Activated CD8-positive, alpha-beta T cell treated with anti-CD3 and anti-CD28 coated beads, Interleukin-2, amount 10 ng/mL, durations not matched to agents 7 days and 5 days (primary cell): Measurements from ENCODE around the gene SAT2. TPM values are rescaled to one million over a fixed set of nuclear protein-coding genes. Genes with fewer than 3 reads are reported as not detected.
A peak's percentile ranks its signal among the peaks of the same experiment; 100 is the strongest.
"Not testable (repeated sequence)": the region's sequence is repeated elsewhere in the genome, so short reads cannot be mapped to it uniquely, and the experiment has no call there.

Experiments
- ATAC-seq: fragments of 150-1000 bp; cut with Tn5 transposase; one replicate; pipeline ENCODE4 v1.10.0; 2021; ENCODE audit warnings: moderate library complexity
- CTCF ChIA-PET: fragments of 350-600 bp; sonication (Branson Sonifier 250); formaldehyde crosslinking; loops from one replicate; lab custom pipeline; 2021; ENCODE audit warnings: antibody characterized with exemption; lab: Charles Lee
- POLR2A ChIA-PET: fragments of 350-600 bp; sonication (Branson Sonifier 250); formaldehyde crosslinking; loops from one replicate; lab custom pipeline; 2021; ENCODE audit warnings: antibody characterized with exemption; lab: Charles Lee
- DNase-seq: peaks from one replicate; pipeline ENCODE4 v3.0.0-alpha.2; 2020
- H3K27ac Mint-ChIP-seq: one replicate; pipeline ENCODE4 v1.8.0; 2021; ENCODE audit warnings: mild to moderate bottlenecking, mixed read lengths
- H3K27me3 Mint-ChIP-seq: one replicate; pipeline ENCODE4 v1.8.0; 2021; ENCODE audit warnings: low read depth, mixed read lengths
- H3K36me3 Mint-ChIP-seq: one replicate; pipeline ENCODE4 v1.8.0; 2021; ENCODE audit warnings: low read depth, mixed read lengths
- H3K4me1 Mint-ChIP-seq: one replicate; pipeline ENCODE4 v1.8.0; 2021; ENCODE audit warnings: low read depth, mixed read lengths
- H3K4me3 Mint-ChIP-seq: one replicate; pipeline ENCODE4 v1.8.0; 2021; ENCODE audit warnings: mild to moderate bottlenecking, mixed read lengths
- H3K9me3 Mint-ChIP-seq: one replicate; pipeline ENCODE4 v1.8.0; 2022; ENCODE audit warnings: mixed read lengths; ENCODE audit not compliant: insufficient read depth
- total RNA-seq, 2 experiments: library from RNA; stranded (reverse); gene quantifications; one replicate each; pipeline ENCODE4 v1.2.3, GENCODE V29; 2021

Gene SAT2
- total RNA-seq, 2 experiments from 2014 or later: 18.2 to 21.4 TPM

GRCh38 chr17:7618608-7619007, 9.0 kb downstream of the SAT2 start:
- H3K4me1 Mint-ChIP-seq: peaks cover 5% of the 10 kb centered on the region
- POLR2A ChIA-PET: no interaction called here
- ATAC-seq: no peak
- no peak overlapping the region for H3K27ac Mint-ChIP-seq
- no peak overlapping the region for H3K4me3 Mint-ChIP-seq
- no peak for DNase-seq
- peaks cover 2% of the 10 kb centered on the region for H3K36me3 Mint-ChIP-seq
- peaks cover 2% of the 10 kb centered on the region for H3K27me3 Mint-ChIP-seq
- CTCF ChIA-PET: interaction anchor here (1.3 kb wide), 1 partner anchor 10 kb away, joined by 4 read pairs; no protein-coding TSS in a partner anchor
- no peaks in the 10 kb centered on the region for H3K9me3 Mint-ChIP-seq

- H3K9me3 Mint-ChIP-seq: no peaks in the 10 kb centered on the region
- H3K27me3 Mint-ChIP-seq: peaks cover 2% of the 10 kb centered on the region
- DNase-seq: no peak
- POLR2A ChIA-PET: interaction anchor here (0.6 to 4.4 kb wide), 6 partner anchors 13 to 72 kb away, joined by 3 to 50 read pairs (median 3); partner anchors contain the start of genes SAT2, TP53 and WRAP53
- H3K4me3 Mint-ChIP-seq: peak overlapping the region; percentile 83
- peaks cover 20% of the 10 kb centered on the region for H3K36me3 Mint-ChIP-seq
- CTCF ChIA-PET: interaction anchor here (0.7 to 3.2 kb wide), 14 partner anchors 13 to 570 kb away, joined by 3 to 47 read pairs (median 4); partner anchors contain the start of genes MPDU1, SAT2, SENP3 and SHBG
- peak overlapping the region; percentile 85 for H3K27ac Mint-ChIP-seq
- H3K4me1 Mint-ChIP-seq: peaks cover 25% of the 10 kb centered on the region
- no peak for ATAC-seq
These were observed 12.3 kb downstream of the SAT2 start for GRCh38 chr17:7615265-7615747.

DNA sequence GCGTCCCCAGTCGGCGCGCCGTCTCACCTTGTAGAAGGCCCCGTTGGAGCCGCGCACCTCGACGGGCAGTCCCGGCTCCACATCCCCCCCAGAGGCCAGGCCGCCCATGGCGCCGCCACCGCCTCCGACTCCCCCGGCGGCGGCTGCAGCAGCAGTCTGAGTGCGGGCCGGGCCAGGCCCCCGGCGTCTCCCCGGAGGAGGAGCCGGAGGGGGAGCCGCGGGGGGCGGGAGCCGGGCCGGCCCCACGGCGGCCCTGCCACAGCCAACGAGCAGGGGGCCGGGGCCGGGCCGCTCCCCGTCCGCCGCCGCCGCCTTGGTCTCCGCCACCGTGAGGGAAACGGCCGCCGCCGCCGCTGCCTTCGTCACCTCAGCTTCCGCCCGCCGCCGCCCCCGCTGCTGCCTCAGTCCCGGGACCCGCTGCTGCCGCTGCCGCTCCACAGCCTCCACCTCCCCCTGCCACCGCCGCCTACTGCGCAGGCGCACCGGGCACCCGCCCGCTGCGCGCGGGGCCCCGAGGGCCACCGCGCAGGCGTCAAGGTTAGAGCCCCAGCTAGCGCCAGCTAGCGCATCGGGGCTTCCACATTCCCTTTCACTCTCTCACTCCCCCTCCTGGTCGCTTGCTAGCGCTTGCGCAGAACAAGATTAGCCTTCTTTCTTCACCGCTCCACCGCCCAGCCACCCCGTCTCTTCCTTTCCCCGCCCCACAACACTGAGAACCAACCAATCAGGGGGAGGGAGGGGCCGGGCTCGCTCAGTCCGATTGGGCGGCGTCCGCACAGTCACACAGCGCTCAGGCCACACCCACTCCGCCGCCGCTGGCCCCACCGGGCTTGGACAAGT, 13.0 kb downstream of the SAT2 start, which contains the start of gene FXR2:
Gene FXR2 (minus strand): TSS at position 473 of the 840 bp plus-strand sequence. CDS start 365 bp downstream, at position 108.
- Mint-ChIP-seq H3K27ac (peak within 1 kb of the TSS; percentile 85), H3K9me3 (no peaks in the 10 kb centered on the region), H3K4me1 (peaks cover 25% of the 10 kb centered on the region), H3K27me3 (peaks cover 2% of the 10 kb centered on the region), H3K36me3 (peaks cover 21% of the 10 kb centered on the region), H3K4me3 (peak within 1 kb of the TSS; percentile 83)
- ATAC-seq (peak; percentile 97), DNase-seq (peak; percentile 100)
- ChIA-PET CTCF (interaction anchor here (0.5 to 3.2 kb wide), 19 partner anchors 10 to 569 kb away, joined by 3 to 47 read pairs (median 4); partner anchors contain the start of genes MPDU1, SAT2, SENP3 and SHBG), POLR2A (interaction anchor here (0.6 to 4.4 kb wide), 8 partner anchors 13 to 72 kb away, joined by 3 to 50 read pairs (median 3); partner anchors contain the start of genes MPDU1, SAT2, TP53 and WRAP53)

DNA sequence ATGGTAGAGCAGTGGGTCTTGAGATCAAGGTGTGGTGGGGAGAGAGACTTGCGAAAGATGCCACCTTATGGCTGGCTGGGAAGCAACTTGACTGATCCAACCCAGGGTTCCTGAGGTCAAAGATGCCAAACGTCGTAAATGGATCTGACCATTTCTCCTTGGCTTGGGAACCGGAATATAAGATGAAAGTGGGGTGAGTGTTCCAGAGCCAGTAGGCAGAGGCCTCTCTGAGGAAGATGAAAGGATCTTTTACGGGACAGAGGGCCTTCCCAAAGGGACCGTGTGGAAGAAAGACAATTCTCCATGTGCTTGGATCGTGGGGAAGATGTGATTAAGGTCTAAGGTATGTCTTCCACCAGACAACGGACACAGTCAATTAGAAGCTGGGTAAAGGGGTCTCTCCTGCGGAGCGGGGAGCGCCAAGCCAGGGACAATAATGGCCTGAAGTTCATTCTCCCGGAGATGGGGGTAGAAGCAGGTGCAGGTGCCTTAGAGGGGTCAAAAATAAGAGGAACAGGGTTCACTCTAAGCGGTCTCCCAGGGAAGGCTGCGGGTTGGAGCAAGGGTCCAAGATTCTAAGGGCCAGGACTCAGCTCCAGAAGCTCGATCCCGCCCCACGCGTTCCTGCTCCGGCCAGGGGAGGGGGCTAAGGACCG, 13.7 kb downstream of the SAT2 start:
- CTCF ChIA-PET: interaction anchor here (0.8 to 3.2 kb wide), 10 partner anchors 10 to 568 kb away, joined by 3 to 47 read pairs (median 4); partner anchors contain the start of genes ATP1B2, MPDU1, TP53 and WRAP53
- POLR2A ChIA-PET: interaction anchor here (0.6 to 4.4 kb wide), 5 partner anchors 29 to 130 kb away, joined by 3 to 50 read pairs (median 3); partner anchors contain the start of genes MPDU1, POLR2A, TP53 and WRAP53
- Mint-ChIP-seq H3K4me3 (peak overlapping the region; percentile 81), H3K27me3 (peaks cover 2% of the 10 kb centered on the region), H3K27ac (peak overlapping the region; percentile 84), H3K9me3 (no peaks in the 10 kb centered on the region), H3K4me1 (peaks cover 25% of the 10 kb centered on the region), H3K36me3 (peaks cover 21% of the 10 kb centered on the region)
- DNase-seq: no peak
- ATAC-seq: no peak

- peaks cover 25% of the 10 kb centered on the region for H3K4me1 Mint-ChIP-seq
- H3K9me3 Mint-ChIP-seq: no peaks in the 10 kb centered on the region
- DNase-seq (no peak), ATAC-seq (no peak)
- ChIA-PET POLR2A (interaction anchor here (0.8 to 4.4 kb wide), 2 partner anchors 28 to 75 kb away, joined by 4 to 50 read pairs; partner anchors contain the start of genes MPDU1, TP53 and WRAP53), CTCF (interaction anchor here (0.7 to 1.9 kb wide), 5 partner anchors 11 to 177 kb away, joined by 3 to 6 read pairs (median 3); partner anchors contain the start of genes SAT2, TMEM102 and TP53)
- no peak overlapping the region for H3K27ac Mint-ChIP-seq
- peaks cover 21% of the 10 kb centered on the region for H3K36me3 Mint-ChIP-seq
- H3K27me3 Mint-ChIP-seq: no peaks in the 10 kb centered on the region
- H3K4me3 Mint-ChIP-seq: peak overlapping the region; percentile 12
These were observed 15.4 kb downstream of the SAT2 start for GRCh38 chr17:7612294-7612640.

DNA sequence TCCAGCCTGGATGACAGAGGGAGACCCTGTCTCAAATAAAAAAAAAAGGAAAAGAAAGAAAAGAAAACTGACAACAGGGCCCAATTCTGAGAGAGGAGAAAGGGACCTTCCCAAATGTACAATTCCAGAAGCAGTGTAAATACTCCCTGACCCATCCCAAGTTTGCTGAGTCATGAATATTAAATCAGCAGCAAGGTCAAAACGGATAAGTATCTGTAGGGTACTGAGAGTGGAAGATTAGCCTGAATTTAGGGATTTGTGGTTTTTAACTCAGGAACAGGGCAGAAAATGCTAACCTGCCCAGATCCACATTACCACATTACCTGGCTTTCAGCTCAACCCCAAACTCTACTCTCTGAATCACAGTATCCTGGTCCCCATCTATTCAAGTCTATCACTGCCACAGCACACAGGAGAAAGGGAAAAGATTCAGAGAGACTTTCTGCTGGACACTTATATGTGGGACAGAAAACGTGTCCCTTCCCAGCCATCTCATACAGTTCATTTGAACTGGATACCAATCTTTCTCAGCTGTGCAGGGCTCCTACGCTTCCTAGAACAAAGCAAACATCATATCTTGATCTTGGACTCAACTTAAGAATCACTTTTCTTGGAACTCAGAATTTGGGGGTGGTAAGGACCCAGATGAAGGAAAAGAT, 15.9 kb downstream of the SAT2 start:
- Mint-ChIP-seq H3K27ac (no peak overlapping the region), H3K4me1 (peaks cover 25% of the 10 kb centered on the region), H3K9me3 (no peaks in the 10 kb centered on the region), H3K4me3 (no peak overlapping the region), H3K36me3 (peaks cover 21% of the 10 kb centered on the region), H3K27me3 (no peaks in the 10 kb centered on the region)
- ATAC-seq (no peak), DNase-seq (no peak)
- CTCF ChIA-PET: interaction anchor here (0.7 to 1.9 kb wide), 6 partner anchors 11 to 176 kb away, joined by 3 to 6 read pairs (median 3); partner anchors contain the start of genes SAT2, TMEM102 and TP53
- POLR2A ChIA-PET: interaction anchor here (0.8 to 4.4 kb wide), 2 partner anchors 28 to 75 kb away, joined by 4 to 50 read pairs; partner anchors contain the start of genes MPDU1, TP53 and WRAP53

GRCh38 chr17:7610641-7611040, 17.0 kb downstream of the SAT2 start:
- no peak overlapping the region for H3K4me3 Mint-ChIP-seq
- ChIA-PET POLR2A (no interaction called here), CTCF (interaction anchor here (0.8 to 1.9 kb wide), 5 partner anchors 17 to 50 kb away, joined by 3 to 6 read pairs (median 3); partner anchors contain the start of gene SAT2)
- peaks cover 25% of the 10 kb centered on the region for H3K4me1 Mint-ChIP-seq
- H3K36me3 Mint-ChIP-seq: peaks cover 25% of the 10 kb centered on the region
- no peak for ATAC-seq
- no peak overlapping the region for H3K27ac Mint-ChIP-seq
- H3K27me3 Mint-ChIP-seq: no peaks in the 10 kb centered on the region
- no peaks in the 10 kb centered on the region for H3K9me3 Mint-ChIP-seq
- DNase-seq: no peak

- no peaks in the 10 kb centered on the region for H3K4me1 Mint-ChIP-seq
- no peaks in the 10 kb centered on the region for H3K27me3 Mint-ChIP-seq
- peaks cover 38% of the 10 kb centered on the region for H3K36me3 Mint-ChIP-seq
- H3K9me3 Mint-ChIP-seq: no peaks in the 10 kb centered on the region
- no peak overlapping the region for H3K4me3 Mint-ChIP-seq
- H3K27ac Mint-ChIP-seq: no peak overlapping the region
- ATAC-seq (no peak), DNase-seq (no peak)
- CTCF ChIA-PET: interaction anchor here (1.0 kb wide), 1 partner anchor 45 kb away, joined by 3 read pairs; no protein-coding TSS in a partner anchor
- POLR2A ChIA-PET: no interaction called here
These were observed 21.3 kb downstream of the SAT2 start for GRCh38 chr17:7606280-7606679.

DNA sequence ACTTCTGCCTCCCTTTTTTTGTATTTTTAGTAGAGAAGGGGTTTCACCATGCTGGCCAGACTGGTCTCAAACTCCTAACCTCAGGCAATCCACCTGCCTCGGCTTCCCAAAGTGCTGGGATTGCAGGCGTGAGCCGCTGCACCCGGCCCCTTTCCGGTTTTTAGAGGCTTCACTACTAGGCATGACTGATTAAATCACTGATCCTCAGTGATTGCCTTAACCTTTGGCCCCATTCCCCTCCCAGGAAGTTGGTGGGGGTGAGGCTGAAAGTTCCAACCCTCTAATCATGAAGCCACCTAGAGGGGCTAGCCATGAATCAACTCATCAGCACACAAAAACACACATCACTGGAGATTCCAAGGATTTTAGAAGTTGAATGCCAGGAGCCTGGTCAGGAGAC, 30.1 kb downstream of the SAT2 start:
- CTCF ChIA-PET, H3K27me3 Mint-ChIP-seq, DNase-seq, H3K27ac Mint-ChIP-seq, POLR2A ChIA-PET, ATAC-seq, H3K4me3 Mint-ChIP-seq, H3K4me1 Mint-ChIP-seq, H3K9me3 Mint-ChIP-seq: not testable (repeated sequence)
- peaks cover 60% of the 10 kb centered on the region for H3K36me3 Mint-ChIP-seq

- no peaks in the 10 kb centered on the region for H3K9me3 Mint-ChIP-seq
- ChIA-PET CTCF (interaction anchor here (1.6 kb wide), 1 partner anchor 33 kb away, joined by 3 read pairs; no protein-coding TSS in a partner anchor), POLR2A (interaction anchor here (0.6 kb wide), 1 partner anchor 20 kb away, joined by 4 read pairs; no protein-coding TSS in a partner anchor)
- H3K36me3 Mint-ChIP-seq: peaks cover 55% of the 10 kb centered on the region
- no peaks in the 10 kb centered on the region for H3K27me3 Mint-ChIP-seq
- DNase-seq (no peak), ATAC-seq (no peak)
- no peaks in the 10 kb centered on the region for H3K4me1 Mint-ChIP-seq
- H3K4me3 Mint-ChIP-seq: no peak overlapping the region
- H3K27ac Mint-ChIP-seq: no peak overlapping the region
These were observed 34.3 kb downstream of the SAT2 start for GRCh38 chr17:7593296-7593695.
